ENCODE data around the gene ZNF593.

- TF ChIP-seq CTCF (conservative IDR thresholded peaks at IDR 0.05 in 1 of 2, IDR thresholded peaks at IDR 0.05 in 1 of 2; ENCODE audit: extremely low read depth in 1 of 2, insufficient read depth in 1 of 2, low read depth in 1 of 2, low read length in 2 of 2) (peak; percentile 83 to 94), EZH2 (IDR thresholded peaks at IDR 0.05; ENCODE audit: borderline replicate concordance, low read length) (no peak)
These were observed at the start of gene ZNF593 for GRCh38 chr1:26169669-26170471.
